NCI-H1694 treated with DMSO at 0.1 percent for 48 hours (cell line): ENCODE results near the gene CCDC77.
A peak's percentile ranks its signal among the peaks of the same experiment; 100 is the strongest.

Experiments
- DNase-seq: peaks from one replicate; lab custom pipeline; 2025; lab: John Stamatoyannopoulos, UW

Gene CCDC77

GRCh38 chr12:480831-481816, 79.7 kb downstream of the CCDC77 start:
- peak; percentile 19 for DNase-seq

- no peak for DNase-seq
These were observed 80.6 kb downstream of the CCDC77 start for GRCh38 chr12:482061-482460.

GRCh38 chr12:484096-484495, 82.7 kb downstream of the CCDC77 start:
- DNase-seq: no peak

GRCh38 chr12:490260-490659, 88.8 kb downstream of the CCDC77 start:
- DNase-seq: no peak
